Fibroblast of villous mesenchyme (primary cell): ENCODE data around the gene NCR2. TPM values are rescaled to one million over a fixed set of nuclear protein-coding genes. Genes with fewer than 3 reads are reported as not detected.

Source experiments
- DNase-seq: peaks from one replicate; pipeline ENCODE4 v3.0.0-alpha.2; 2010; ENCODE audit warnings: low read depth
- H3K4me3 ChIP-seq: 2 replicates; pipeline ENCODE4 v1.5.1; 2011; ENCODE audit warnings: low read depth, mild to moderate bottlenecking, low read length
- total RNA-seq: library from RNA; depleted of rRNA; stranded (reverse); fragments of >200 nt; gene quantifications from 2 replicates; pipeline ENCODE4 v1.2.3, GENCODE V29; 2012
- TF ChIP-seq, protein P1 (sequence below): IDR thresholded peaks from 2 replicates; pipeline ENCODE4 v1.5.1; 2012; ENCODE audit warnings: low read depth, mild to moderate bottlenecking, low read length; ENCODE audit not compliant: insufficient read depth

NCR2 gene
- total RNA-seq, 1 donor = not detected

DNA sequence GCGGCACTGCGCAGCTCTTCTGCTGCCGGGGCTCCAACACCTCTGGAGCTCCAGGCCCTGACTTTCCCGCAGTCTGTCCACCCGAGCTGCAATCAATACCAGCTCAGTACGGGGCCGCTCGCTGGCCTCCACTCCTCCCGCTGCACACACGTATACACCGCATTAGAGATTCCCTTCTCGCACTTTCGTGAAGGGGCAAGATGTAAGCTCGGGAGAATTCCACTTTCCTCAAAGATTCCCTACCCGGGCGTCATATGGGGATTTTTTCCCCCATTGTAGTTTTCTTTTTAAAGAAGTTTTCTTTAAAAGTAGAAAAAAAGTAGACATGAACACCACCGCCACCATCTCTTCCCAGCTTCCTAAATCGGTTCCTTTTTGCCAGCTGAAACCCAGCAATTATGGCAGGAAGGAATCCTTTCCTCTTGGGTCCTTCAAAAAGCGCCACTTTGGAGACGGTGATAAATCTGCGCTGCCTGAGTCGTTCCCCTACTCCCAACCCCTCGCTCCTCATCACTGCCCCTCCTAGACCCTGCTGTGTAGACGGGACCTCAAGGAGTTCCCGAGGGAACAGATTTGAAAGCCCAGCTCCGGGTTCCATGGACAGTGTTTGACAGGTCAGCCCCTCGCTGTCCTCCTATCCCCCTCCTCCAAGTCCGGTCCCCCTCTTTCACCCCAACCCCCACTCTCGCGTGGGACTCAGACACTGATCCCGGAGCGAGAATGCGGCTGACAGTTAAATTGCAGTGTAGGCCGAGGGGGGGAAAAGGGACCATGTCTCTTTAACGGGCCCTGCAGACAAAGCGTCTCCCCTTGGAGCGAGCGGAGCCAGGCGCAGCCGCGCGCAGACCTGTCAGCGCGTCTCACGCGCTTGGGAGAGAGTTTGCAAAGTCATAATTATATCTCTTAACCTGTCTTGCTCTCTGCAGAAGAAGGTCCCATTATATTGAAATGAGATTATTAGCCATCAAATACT, 39.5 kb downstream of the NCR2 start:
- TF ChIP-seq, protein P1, sequence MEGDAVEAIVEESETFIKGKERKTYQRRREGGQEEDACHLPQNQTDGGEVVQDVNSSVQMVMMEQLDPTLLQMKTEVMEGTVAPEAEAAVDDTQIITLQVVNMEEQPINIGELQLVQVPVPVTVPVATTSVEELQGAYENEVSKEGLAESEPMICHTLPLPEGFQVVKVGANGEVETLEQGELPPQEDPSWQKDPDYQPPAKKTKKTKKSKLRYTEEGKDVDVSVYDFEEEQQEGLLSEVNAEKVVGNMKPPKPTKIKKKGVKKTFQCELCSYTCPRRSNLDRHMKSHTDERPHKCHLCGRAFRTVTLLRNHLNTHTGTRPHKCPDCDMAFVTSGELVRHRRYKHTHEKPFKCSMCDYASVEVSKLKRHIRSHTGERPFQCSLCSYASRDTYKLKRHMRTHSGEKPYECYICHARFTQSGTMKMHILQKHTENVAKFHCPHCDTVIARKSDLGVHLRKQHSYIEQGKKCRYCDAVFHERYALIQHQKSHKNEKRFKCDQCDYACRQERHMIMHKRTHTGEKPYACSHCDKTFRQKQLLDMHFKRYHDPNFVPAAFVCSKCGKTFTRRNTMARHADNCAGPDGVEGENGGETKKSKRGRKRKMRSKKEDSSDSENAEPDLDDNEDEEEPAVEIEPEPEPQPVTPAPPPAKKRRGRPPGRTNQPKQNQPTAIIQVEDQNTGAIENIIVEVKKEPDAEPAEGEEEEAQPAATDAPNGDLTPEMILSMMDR = no peak
- no peak for DNase-seq

DNA sequence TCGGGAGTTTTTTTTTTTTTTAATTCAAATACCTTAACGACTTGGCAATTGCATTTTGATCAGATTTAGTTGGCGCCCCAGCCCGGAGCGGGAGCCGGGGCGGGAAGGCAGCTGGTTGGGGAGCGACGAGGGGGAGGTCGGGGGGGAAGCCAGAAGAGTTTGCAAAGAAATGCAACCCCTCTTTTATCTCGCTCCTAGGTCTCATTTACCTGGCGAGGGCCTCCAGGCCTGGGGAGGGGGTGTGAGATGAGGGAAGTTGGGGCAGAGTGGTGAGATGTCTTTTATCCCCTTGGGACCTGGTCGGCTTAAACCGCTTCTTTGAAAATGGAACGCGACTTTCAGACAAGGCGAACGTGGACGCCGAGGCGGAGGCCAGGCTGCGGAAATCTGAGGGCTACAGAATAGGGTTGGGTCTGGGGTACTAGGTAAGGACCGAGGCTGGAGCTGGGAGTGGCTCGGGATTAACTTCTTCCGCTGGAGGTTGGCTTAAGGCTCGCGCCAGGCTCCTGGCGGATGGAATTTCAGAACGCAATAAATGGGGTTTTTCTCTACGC, 40.3 kb downstream of the NCR2 start:
- no peak for DNase-seq
- TF ChIP-seq, protein P1 = no peak
- H3K4me3 ChIP-seq = no peak overlapping the region

More for the DNA sequence above, 39.5 kb downstream of the NCR2 start:
- no peak overlapping the region for H3K4me3 ChIP-seq

DNA sequence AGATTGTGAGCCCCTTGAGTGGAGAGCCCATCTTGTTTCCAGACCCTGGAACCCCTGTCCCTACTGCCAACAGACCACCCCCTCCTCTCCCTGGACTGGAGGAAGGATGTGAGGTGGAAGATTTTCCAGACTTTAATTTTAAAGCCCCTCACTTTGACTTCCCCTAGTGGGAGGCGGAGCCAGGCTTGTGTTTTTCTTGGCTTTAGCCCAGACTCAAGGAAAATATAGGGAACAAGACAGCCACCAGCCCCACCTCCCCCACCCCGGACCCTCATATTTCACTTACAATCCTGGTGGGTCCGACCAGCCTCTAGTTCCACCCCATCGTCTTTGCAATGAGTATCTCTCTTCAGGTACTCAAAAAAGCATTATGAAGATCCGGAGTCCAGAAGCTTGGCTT, 40.8 kb downstream of the NCR2 start:
- H3K4me3 ChIP-seq = no peak overlapping the region
- DNase-seq = no peak
- TF ChIP-seq, protein P1 = no peak

DNA sequence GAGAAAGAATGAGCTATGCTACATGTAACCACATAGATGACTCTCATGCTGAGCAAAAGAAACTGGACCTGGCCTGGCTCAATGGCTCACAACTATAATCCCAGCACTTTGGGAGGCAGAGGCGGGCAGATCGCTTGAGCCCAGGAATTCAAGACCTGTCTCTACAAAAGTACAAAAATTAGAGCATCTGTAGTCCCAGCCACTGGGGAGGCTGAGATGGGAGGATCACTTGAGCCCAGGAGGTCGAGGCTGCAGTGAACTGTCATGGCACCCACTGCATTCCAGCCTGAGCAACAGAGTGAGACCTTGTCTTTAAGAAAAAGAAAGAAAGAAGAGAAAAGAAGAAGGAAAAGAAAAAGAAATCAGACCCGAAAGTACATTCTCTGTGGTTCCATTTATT, 41.7 kb downstream of the NCR2 start:
- DNase-seq = no peak
- H3K4me3 ChIP-seq = no peak overlapping the region
- TF ChIP-seq, protein P1 = no peak

DNA sequence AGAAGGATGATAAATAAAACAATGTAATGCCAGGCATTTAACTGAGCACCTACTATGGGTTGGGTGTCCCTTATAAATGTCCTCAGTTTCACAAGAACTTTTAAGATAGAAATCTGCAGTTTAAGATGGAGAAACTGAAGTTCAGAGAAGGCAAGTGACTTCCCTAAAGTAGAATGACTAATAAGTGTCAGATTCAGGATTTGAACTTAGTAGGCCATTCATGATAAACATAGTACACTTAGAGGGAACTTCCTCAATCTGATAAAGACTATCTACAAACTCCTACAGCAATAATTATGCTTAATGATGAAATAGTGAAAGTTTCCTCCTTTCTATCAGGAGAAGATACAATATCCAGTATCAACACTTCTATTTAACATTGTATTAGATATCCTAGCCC, 43.9 kb downstream of the NCR2 start:
- TF ChIP-seq, protein P1 = no peak
- no peak overlapping the region for H3K4me3 ChIP-seq
- DNase-seq = no peak

DNA sequence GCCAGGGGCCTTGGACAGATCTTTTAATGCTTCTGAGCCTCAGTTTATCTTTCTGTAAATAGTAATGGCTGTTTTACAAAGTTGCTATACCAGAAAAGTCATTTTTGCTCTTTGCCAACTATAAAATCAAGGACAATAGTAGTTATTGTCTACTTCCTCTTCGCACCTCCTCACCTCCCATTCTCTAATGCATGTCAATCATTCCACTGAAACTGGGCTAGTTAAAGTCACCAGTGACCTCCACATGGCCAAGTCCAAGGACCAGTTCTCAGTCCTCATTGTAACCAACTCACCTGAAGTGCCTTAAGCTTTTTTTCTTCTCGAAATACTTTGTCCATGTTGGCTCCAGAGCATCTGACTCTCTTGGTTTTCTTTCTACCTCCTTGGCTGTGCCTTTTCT, 51.2 kb downstream of the NCR2 start:
- DNase-seq = no peak
- H3K4me3 ChIP-seq = no peak overlapping the region
- TF ChIP-seq, protein P1 = no peak
